ENCODE data around the gene FOXK1. TPM values are rescaled to one million over a fixed set of nuclear protein-coding genes. Genes with fewer than 3 reads are reported as not detected.

Gene FOXK1
- total RNA-seq, 2 donors from 2014 or later = 19.4 to 24.8 TPM

DNA sequence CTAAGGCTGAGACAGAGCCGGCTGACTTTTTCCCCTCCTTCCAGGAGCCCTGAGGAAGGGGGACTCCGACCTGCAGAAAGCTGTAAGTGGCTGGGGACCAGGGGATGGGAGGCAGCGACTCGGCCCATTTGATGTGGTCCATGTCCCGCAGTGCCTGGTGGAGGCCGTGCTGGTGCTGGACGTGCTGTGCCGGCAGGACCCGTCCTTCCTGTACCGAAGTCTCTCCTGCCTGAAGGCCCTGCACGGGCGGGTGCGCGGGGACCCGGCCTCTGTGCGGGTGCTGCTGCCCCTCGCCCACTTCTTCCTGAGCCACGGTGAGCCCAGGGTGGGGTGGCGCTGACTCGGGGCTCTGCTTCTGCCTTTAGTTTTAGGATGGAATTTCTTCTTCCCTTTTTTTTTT lies 103.3 kb downstream of the FOXK1 start:
- H3K27me3 ChIP-seq = no peaks in the 10 kb centered on the region
- H3K27ac ChIP-seq = no peak overlapping the region
- no peak overlapping the region for H3K4me3 ChIP-seq
- TF ChIP-seq, protein P1, sequence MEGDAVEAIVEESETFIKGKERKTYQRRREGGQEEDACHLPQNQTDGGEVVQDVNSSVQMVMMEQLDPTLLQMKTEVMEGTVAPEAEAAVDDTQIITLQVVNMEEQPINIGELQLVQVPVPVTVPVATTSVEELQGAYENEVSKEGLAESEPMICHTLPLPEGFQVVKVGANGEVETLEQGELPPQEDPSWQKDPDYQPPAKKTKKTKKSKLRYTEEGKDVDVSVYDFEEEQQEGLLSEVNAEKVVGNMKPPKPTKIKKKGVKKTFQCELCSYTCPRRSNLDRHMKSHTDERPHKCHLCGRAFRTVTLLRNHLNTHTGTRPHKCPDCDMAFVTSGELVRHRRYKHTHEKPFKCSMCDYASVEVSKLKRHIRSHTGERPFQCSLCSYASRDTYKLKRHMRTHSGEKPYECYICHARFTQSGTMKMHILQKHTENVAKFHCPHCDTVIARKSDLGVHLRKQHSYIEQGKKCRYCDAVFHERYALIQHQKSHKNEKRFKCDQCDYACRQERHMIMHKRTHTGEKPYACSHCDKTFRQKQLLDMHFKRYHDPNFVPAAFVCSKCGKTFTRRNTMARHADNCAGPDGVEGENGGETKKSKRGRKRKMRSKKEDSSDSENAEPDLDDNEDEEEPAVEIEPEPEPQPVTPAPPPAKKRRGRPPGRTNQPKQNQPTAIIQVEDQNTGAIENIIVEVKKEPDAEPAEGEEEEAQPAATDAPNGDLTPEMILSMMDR (IDR thresholded peaks at IDR 0.05) = no peak
- peaks cover 77% of the 10 kb centered on the region for H3K36me3 ChIP-seq
- H3K9me3 ChIP-seq = no peaks in the 10 kb centered on the region
- DNase-seq (ENCODE audit: low spot score) = no peak
- H3K4me1 ChIP-seq = peaks cover 0 to 17% of the 10 kb centered on the region in 2 donors

GRCh38 chr7:4786015-4786414 lies 103.9 kb downstream of the FOXK1 start:
- Histone ChIP-seq H3K27me3 (no peaks in the 10 kb centered on the region), H3K4me1 (peaks cover 0 to 17% of the 10 kb centered on the region in 2 donors), H3K4me3 (no peak overlapping the region), H3K36me3 (peaks cover 80% of the 10 kb centered on the region), H3K27ac (no peak overlapping the region), H3K9me3 (no peaks in the 10 kb centered on the region)
- DNase-seq (ENCODE audit: low spot score) = no peak
- TF ChIP-seq, protein P1 (IDR thresholded peaks at IDR 0.05) = no peak

DNA sequence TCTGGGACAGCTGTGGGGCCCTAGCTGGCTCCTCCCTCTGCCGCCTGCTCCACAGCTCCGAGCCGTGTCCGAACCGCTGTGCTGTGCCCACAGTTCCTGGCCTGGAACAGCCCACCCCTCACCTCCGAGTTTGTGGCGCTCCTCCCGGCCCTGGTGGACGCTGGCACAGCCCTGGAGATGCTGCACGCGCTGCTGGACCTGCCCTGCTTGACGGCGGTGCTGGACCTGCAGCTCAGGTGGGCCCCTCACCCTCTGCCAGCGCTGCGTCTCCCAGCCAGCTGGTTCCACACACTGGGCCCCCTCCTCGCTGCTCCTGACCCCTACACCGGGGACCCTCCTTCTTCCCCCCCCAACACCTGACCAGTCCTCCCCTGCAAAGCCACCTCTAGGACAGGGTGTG lies 105.4 kb downstream of the FOXK1 start:
- DNase-seq (ENCODE audit: low spot score) = no peak
- no peak overlapping the region for H3K27ac ChIP-seq
- no peaks in the 10 kb centered on the region for H3K9me3 ChIP-seq
- H3K4me3 ChIP-seq = no peak overlapping the region
- peaks cover 0 to 26% of the 10 kb centered on the region in 2 donors for H3K4me1 ChIP-seq
- peaks cover 73% of the 10 kb centered on the region for H3K36me3 ChIP-seq
- TF ChIP-seq, protein P1 (IDR thresholded peaks at IDR 0.05) = no peak
- H3K27me3 ChIP-seq = no peaks in the 10 kb centered on the region

- Histone ChIP-seq H3K27me3 (no peaks in the 10 kb centered on the region), H3K36me3 (peaks cover 67% of the 10 kb centered on the region), H3K27ac (no peak overlapping the region), H3K9me3 (no peaks in the 10 kb centered on the region), H3K4me1 (peaks cover 0 to 30% of the 10 kb centered on the region in 2 donors), H3K4me3 (no peak overlapping the region)
- no peak for DNase-seq (ENCODE audit: low spot score)
- TF ChIP-seq, protein P1 (IDR thresholded peaks at IDR 0.05) = no peak
These were observed 106.0 kb downstream of the FOXK1 start for GRCh38 chr7:4787947-4788626.

DNA sequence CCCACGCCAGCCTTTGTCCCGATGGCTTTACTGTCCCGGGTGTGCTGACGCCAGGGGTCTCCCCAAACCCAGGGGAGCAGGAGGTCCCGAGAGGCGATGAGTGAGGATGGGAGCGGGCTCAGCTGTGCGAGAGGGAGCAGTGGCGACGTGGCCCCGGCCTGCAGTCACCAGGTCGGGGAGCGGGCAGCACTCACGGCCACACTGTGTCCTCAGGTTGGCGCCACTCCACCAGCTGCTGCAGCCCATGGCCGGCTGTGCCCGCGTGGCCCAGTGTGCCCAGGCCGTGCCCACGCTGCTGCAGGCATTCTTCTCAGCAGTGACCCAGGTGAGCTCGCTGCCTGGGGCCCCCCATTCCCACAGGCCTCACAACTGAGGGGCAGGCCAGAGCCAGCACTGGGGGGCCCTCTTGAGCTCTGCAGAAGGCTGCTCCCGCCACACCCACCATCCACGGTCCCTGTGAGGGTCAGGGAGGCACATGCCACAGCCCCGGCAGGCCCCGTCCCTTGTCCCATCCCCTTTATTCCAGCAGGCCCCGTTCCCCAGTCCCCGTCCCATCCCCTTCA lies 106.6 kb downstream of the FOXK1 start:
- H3K36me3 ChIP-seq = peaks cover 61% of the 10 kb centered on the region
- no peaks in the 10 kb centered on the region for H3K9me3 ChIP-seq
- peaks cover 0 to 30% of the 10 kb centered on the region in 2 donors for H3K4me1 ChIP-seq
- H3K27me3 ChIP-seq = no peaks in the 10 kb centered on the region
- no peak overlapping the region for H3K27ac ChIP-seq
- TF ChIP-seq, protein P1 (IDR thresholded peaks at IDR 0.05) = no peak
- no peak for DNase-seq (ENCODE audit: low spot score)
- no peak overlapping the region for H3K4me3 ChIP-seq

Measured in right atrium auricular region (tissue), 2 donors.